SK-N-SH (cell line): ENCODE results near the gene B3GALT6. TPM values are rescaled to one million over a fixed set of nuclear protein-coding genes. Genes with fewer than 3 reads are reported as not detected.

Source experiments
- CTCF ChIA-PET: fragments of 300-600, 350-600 bp; formaldehyde crosslinking; extraction: SDS; loops from one replicate; lab custom pipeline; 2021; lab: Yijun Ruan, JAX
- POLR2A ChIA-PET: fragments of 350-600 bp; sonication (Branson Sonifier 250); formaldehyde crosslinking; extraction: SDS; loops from one replicate; lab custom pipeline; 2020; ENCODE audit warnings: antibody characterized with exemption, inconsistent platforms; lab: Yijun Ruan, JAX
- DNase-seq: peaks from one replicate; pipeline ENCODE4 v3.0.0; 2012
- H2AFZ ChIP-seq: fragments of 200-600 bp; sonication (generic); 2 replicates; pipeline ENCODE4 v1.8.1; 2016; ENCODE audit warnings: antibody characterized with exemption, mild to moderate bottlenecking, low read depth
- H3F3A ChIP-seq: fragments of 200-600 bp; sonication (generic); replicated peaks from 2 replicates; pipeline ENCODE3; 2016; ENCODE audit warnings: antibody characterized with exemption, mild to moderate bottlenecking; ENCODE audit not compliant: insufficient read depth
- H3K27ac ChIP-seq, 2 experiments: fragments of 200-500 bp in 1 of 2; fragments of 200-600 bp in 1 of 2; sonication (Bioruptor generic) in 1 of 2; sonication (generic), shearing (Covaris generic) in 1 of 2; 2 replicates each; pipeline versions ENCODE4 v1.5.1 to v1.6.1; 2014 to 2016; ENCODE audit warnings: low read depth in 2 of 2, inconsistent platforms in 1 of 2, low read length in 1 of 2, mild to moderate bottlenecking in 1 of 2, mixed read lengths in 1 of 2
- H3K27me3 ChIP-seq: fragments of 200-600 bp; sonication (generic), shearing (Covaris generic); 2 replicates; pipeline ENCODE4 v1.6.1; 2016; ENCODE audit warnings: mixed run types; ENCODE audit not compliant: insufficient read depth
- H3K36me3 ChIP-seq, 2 experiments: fragments of 200-500 bp in 1 of 2; fragments of 200-600 bp in 1 of 2; sonication (Bioruptor generic) in 1 of 2; sonication (generic) in 1 of 2; replicated peaks in 1 of 2; 2 replicates each; pipeline versions ENCODE3 to v1.5.1; 2014 to 2016; ENCODE audit warnings: low read length in 1 of 2, mild to moderate bottlenecking in 1 of 2; ENCODE audit not compliant: insufficient read depth in 2 of 2, control insufficient read depth in 1 of 2
- H3K4me1 ChIP-seq, 2 experiments: fragments of 200-500 bp in 1 of 2; fragments of 200-600 bp in 1 of 2; sonication (Bioruptor generic) in 1 of 2; sonication (generic), shearing (Covaris generic) in 1 of 2; 2 replicates each; pipeline versions ENCODE4 v1.5.1 to v1.6.1; 2014 to 2016; ENCODE audit warnings: low read depth in 1 of 2, low read length in 1 of 2, mixed run types in 1 of 2; ENCODE audit not compliant: insufficient read depth in 2 of 2, control insufficient read depth in 1 of 2
- H3K4me2 ChIP-seq: fragments of 200-600 bp; sonication (generic), shearing (Covaris generic); 2 replicates; pipeline ENCODE4 v1.6.1; 2017; ENCODE audit warnings: mixed run types
- H3K4me3 ChIP-seq, 2 experiments: fragments of 200-500 bp in 1 of 2; fragments of 200-600 bp in 1 of 2; sonication (Bioruptor generic) in 1 of 2; sonication (generic), shearing (Covaris generic) in 1 of 2; 2 replicates each; pipeline versions ENCODE4 v1.5.1 to v1.8.1; 2014 to 2016; ENCODE audit warnings: low read depth in 2 of 2, inconsistent platforms in 1 of 2, low read length in 1 of 2, mild to moderate bottlenecking in 1 of 2, mixed read lengths in 1 of 2, moderate library complexity in 1 of 2
- H3K79me2 ChIP-seq: fragments of 200-600 bp; sonication (generic); 2 replicates; pipeline ENCODE4 v1.8.1; 2017; ENCODE audit warnings: mild to moderate bottlenecking; ENCODE audit not compliant: insufficient read depth
- H3K9ac ChIP-seq: fragments of 200-600 bp; sonication (generic); 2 replicates; pipeline ENCODE4 v1.6.1; 2017; ENCODE audit warnings: mixed run types
- H3K9me2 ChIP-seq: fragments of 200-600 bp; sonication (generic); 2 replicates; pipeline ENCODE4 v1.6.1; 2017; ENCODE audit warnings: mixed run types
- H3K9me3 ChIP-seq: fragments of 200-600 bp; sonication (generic); 2 replicates; pipeline ENCODE4 v1.6.1; 2017; ENCODE audit warnings: mixed run types, mild to moderate bottlenecking, moderate library complexity
- H4K20me1 ChIP-seq: fragments of 200-600 bp; sonication (generic); 2 replicates; pipeline ENCODE4 v1.6.1; 2017; ENCODE audit warnings: mild to moderate bottlenecking, mixed run types; ENCODE audit not compliant: insufficient read depth
- CHD2 ChIP-seq: fragments of 150-350 bp; IDR thresholded peaks from 2 replicates; pipeline ENCODE4 v1.6.1; 2018; ENCODE audit warnings: low read length; ENCODE audit not compliant: partially characterized antibody
- CTCF ChIP-seq: fragments of 200-600 bp; sonication (generic); IDR thresholded peaks from 2 replicates; pipeline ENCODE4 v1.6.1; 2017; ENCODE audit warnings: antibody characterized with exemption, mild to moderate bottlenecking, moderate library complexity
- EZH2phosphoT487 ChIP-seq: fragments of 200-600 bp; sonication (generic); IDR thresholded peaks from 2 replicates; pipeline ENCODE4 v1.6.1; 2017; ENCODE audit warnings: low read depth, mixed run types, mild to moderate bottlenecking, antibody characterized with exemption, moderate library complexity, borderline replicate concordance
- FOSL2 ChIP-seq: IDR thresholded peaks from 2 replicates; pipeline ENCODE4 v1.4.0; 2012; ENCODE audit warnings: low read depth, mild to moderate bottlenecking, moderate library complexity, borderline replicate concordance
- FOXJ3 ChIP-seq: sonication (generic); formaldehyde crosslinking; IDR thresholded peaks from 2 replicates; pipeline ENCODE4 v1.5.1; 2020; ENCODE audit warnings: mild to moderate bottlenecking, missing genetic modification reagents
- FOXM1 ChIP-seq: IDR thresholded peaks from 2 replicates; pipeline ENCODE4 v1.4.0; 2012; ENCODE audit warnings: low read depth, mild to moderate bottlenecking
- IRF3 ChIP-seq: fragments of 150-350 bp; IDR thresholded peaks from 2 replicates; pipeline ENCODE4 v1.6.1; 2016; ENCODE audit warnings: mild to moderate bottlenecking, low read depth, low read length
- MAX ChIP-seq: IDR thresholded peaks from 2 replicates; pipeline ENCODE4 v1.4.0; 2012; ENCODE audit warnings: low read depth
- NRF1 ChIP-seq: IDR thresholded peaks from 2 replicates; pipeline ENCODE4 v1.6.1; 2012; ENCODE audit warnings: low read depth, mild to moderate bottlenecking, low read length
- RAD21 ChIP-seq: IDR thresholded peaks from 2 replicates; pipeline ENCODE4 v1.6.1; 2012; ENCODE audit warnings: mild to moderate bottlenecking, low read length
- SIN3A ChIP-seq: IDR thresholded peaks from 2 replicates; pipeline ENCODE4 v1.6.1; 2012; ENCODE audit warnings: low read depth, mild to moderate bottlenecking, low read length, moderate library complexity, borderline replicate concordance
- USF1 ChIP-seq: IDR thresholded peaks from 2 replicates; pipeline ENCODE4 v1.4.0; 2012; ENCODE audit warnings: low read depth, borderline replicate concordance
- ZBTB33 ChIP-seq: IDR thresholded peaks from 2 replicates; pipeline ENCODE4 v1.4.0; 2012; ENCODE audit warnings: low read depth, borderline replicate concordance
- WGBS: methylation state at CpG from one replicate; pipeline ENCODE4 v1.1.6; 2017; ENCODE audit warnings: low lambda C conversion rate; 5-methylcytosine and 5-hydroxymethylcytosine counted together
- polyA plus RNA-seq, 3 experiments: library from polyadenylated mRNA; depleted of rRNA; stranded (reverse); fragments of >200 nt; gene quantifications; 2 replicates each; pipeline ENCODE4 v1.2.3, GENCODE V29; 2012

The B3GALT6 gene
- polyA plus RNA-seq, 1 of the 3 experiments (the other 2 are of a cell fraction) = 38.8 TPM

GRCh38 chr1:1221887-1222574, 10.0 kb upstream of the B3GALT6 start:
- Histone ChIP-seq H3K27ac (no peak overlapping the region), H3K9ac (no peak overlapping the region), H3F3A (no peaks in the 10 kb centered on the region), H3K9me2 (no peaks in the 10 kb centered on the region), H2AFZ (no peak overlapping the region), H3K9me3 (no peaks in the 10 kb centered on the region), H3K36me3 (peaks cover 0 to 55% of the 10 kb centered on the region in 2 experiments), H3K4me2 (no peak overlapping the region), H3K4me3 (no peak overlapping the region), H3K79me2 (peaks cover 10% of the 10 kb centered on the region; the same call in 1 of the 2 replicates), H4K20me1 (no peaks in the 10 kb centered on the region), H3K27me3 (no peaks in the 10 kb centered on the region), H3K4me1 (no peaks in the 10 kb centered on the region)
- DNase-seq = no peak
- WGBS = 97% methylated on average over 15 of the region's 30 CpGs
- POLR2A ChIA-PET = no interaction called here
- CTCF ChIA-PET = no interaction called here
- no peak for TF ChIP-seq SIN3A
- no peak for TF ChIP-seq FOSL2
- no peak for TF ChIP-seq CTCF
- TF ChIP-seq CHD2 = no peak
- no peak for TF ChIP-seq MAX
- TF ChIP-seq FOXM1 = no peak
- TF ChIP-seq FOXJ3 (CRISPR knock-in tag) = no peak
- TF ChIP-seq IRF3 = no peak
- no peak for TF ChIP-seq NRF1
- TF ChIP-seq ZBTB33 = no peak
- TF ChIP-seq EZH2phosphoT487 = no peak
- no peak for TF ChIP-seq USF1
- TF ChIP-seq RAD21 = no peak
